SKM-1 treated with dmso at 0.1 percent for 144 hours (cell line): Measurements from ENCODE around the gene NHLRC4.

Experiments
- DNase-seq: peaks from one replicate; lab custom pipeline; 2025; ENCODE audit not compliant: unreplicated experiment; lab: John Stamatoyannopoulos, UW

The NHLRC4 gene

GRCh38 chr16:552171-552570, 14.6 kb upstream of the NHLRC4 start:
- no peak for DNase-seq

- no peak for DNase-seq
These were observed 13.1 kb upstream of the NHLRC4 start for GRCh38 chr16:553601-554296.

GRCh38 chr16:554297-554621, 12.5 kb upstream of the NHLRC4 start:
- no peak for DNase-seq

- no peak for DNase-seq
These were observed 12.0 kb upstream of the NHLRC4 start for GRCh38 chr16:554640-555365.

GRCh38 chr16:555528-556473, 11.0 kb upstream of the NHLRC4 start:
- DNase-seq: no peak

GRCh38 chr16:556474-557173, 10.2 kb upstream of the NHLRC4 start:
- DNase-seq: no peak

GRCh38 chr16:557463-558297, 9.1 kb upstream of the NHLRC4 start:
- no peak for DNase-seq

GRCh38 chr16:558298-559020, 8.3 kb upstream of the NHLRC4 start:
- no peak for DNase-seq

- no peak for DNase-seq
These were observed 7.8 kb upstream of the NHLRC4 start for GRCh38 chr16:559021-559380.

- no peak for DNase-seq
These were observed 7.2 kb upstream of the NHLRC4 start for GRCh38 chr16:559411-560203.

- DNase-seq: no peak
These were observed 6.6 kb upstream of the NHLRC4 start, which contains the start of gene PRR35 for GRCh38 chr16:560204-560700. TSS of gene PRR35 (plus strand) at chr16:560394. CDS start at chr16:563295, 2,901 bp downstream.

- no peak for DNase-seq
These were observed 5.9 kb upstream of the NHLRC4 start for GRCh38 chr16:560701-561412.

GRCh38 chr16:561413-561794, 5.4 kb upstream of the NHLRC4 start:
- no peak for DNase-seq

GRCh38 chr16:561957-562938, 4.6 kb upstream of the NHLRC4 start:
- no peak for DNase-seq

GRCh38 chr16:563072-563644, 3.6 kb upstream of the NHLRC4 start:
- DNase-seq: no peak

- no peak for DNase-seq
These were observed 2.0 kb upstream of the NHLRC4 start for GRCh38 chr16:564690-565418.
